ENCODE results near the gene SPINK6. TPM values are rescaled to one million over a fixed set of nuclear protein-coding genes. Genes with fewer than 3 reads are reported as not detected.

The SPINK6 gene, protein sequence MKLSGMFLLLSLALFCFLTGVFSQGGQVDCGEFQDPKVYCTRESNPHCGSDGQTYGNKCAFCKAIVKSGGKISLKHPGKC
- total RNA-seq, result not detected

DNA sequence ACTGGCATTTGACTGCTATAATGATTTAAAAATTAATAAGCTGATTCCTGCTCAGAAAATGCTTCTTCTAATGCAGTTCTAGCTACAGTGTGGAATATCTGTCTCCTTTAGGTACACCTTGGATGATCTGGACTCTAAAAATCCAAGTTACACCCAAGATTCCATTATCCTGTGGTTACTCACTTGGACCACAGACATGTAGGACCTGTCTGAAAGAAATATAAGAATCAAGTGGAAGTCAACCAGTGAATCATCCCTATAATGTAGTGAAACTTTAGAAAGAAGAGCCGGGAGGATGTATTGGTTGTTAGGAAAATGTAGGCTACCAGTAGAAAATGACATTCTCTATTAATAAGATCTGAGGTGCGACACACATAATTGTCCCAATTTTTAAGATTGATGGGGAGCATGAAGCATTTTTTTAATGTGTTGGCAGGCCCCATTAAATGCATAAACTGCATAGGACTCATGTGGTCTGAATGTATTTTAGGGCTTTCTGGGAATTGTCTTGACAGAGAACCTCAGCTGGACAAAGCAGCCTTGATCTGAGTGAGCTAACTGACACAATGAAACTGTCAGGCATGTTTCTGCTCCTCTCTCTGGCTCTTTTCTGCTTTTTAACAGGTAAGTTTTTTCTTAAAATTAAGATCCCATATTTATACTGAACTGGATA lies at the start of gene SPINK6:
Gene SPINK6 (plus strand): TSS at position 512 of the 673 bp plus-strand sequence. CDS start 55 bp downstream, at position 567.
- ATAC-seq (no peak), DNase-seq (ENCODE audit: low spot score) (no peak)

DNA sequence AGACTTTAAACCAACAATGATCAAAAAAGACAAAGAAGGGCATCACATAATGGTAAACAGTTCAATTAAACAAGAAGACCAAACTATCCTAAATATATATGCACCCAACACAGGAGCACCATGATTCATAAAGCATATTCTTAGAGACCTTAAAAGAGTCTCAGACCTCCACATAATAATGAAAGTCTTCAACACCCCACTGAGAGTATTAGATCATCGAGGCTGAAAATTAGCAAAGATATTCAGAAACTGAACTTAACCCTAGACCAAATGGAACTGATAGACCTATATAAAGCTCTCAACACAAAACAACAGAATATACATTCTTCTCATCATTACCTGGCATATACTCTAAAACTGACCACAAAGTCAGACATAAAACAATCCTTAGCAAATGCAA lies 46.2 kb upstream of the SPINK6 start:
- no peaks in the 10 kb centered on the region for H3K4me1 Mint-ChIP-seq (ENCODE audit: low read depth in 2 of 2)
- ATAC-seq, result no peak
- no peak overlapping the region for H3K4me3 Mint-ChIP-seq
- H3K27ac Mint-ChIP-seq, result no peak overlapping the region
- no peaks in the 10 kb centered on the region for H3K36me3 Mint-ChIP-seq
- H3K27me3 Mint-ChIP-seq, result peaks cover 0 to 19% of the 10 kb centered on the region in 2 donors
- H3K9me3 Mint-ChIP-seq, result no peaks in the 10 kb centered on the region
- no peak for DNase-seq (ENCODE audit: low spot score)

More for the DNA sequence above, at the start of gene SPINK6:
- Mint-ChIP-seq H3K4me3 (no peak within 1 kb of the TSS), H3K36me3 (no peaks in the 10 kb centered on the region), H3K4me1 (ENCODE audit: low read depth in 2 of 2) (peaks cover 6 to 7% of the 10 kb centered on the region in 2 donors), H3K27ac (peak within 1 kb of the TSS in 1 of 2 donors; percentile 63), H3K9me3 (peaks cover 3% of the 10 kb centered on the region), H3K27me3 (peaks cover 4 to 17% of the 10 kb centered on the region in 2 donors)

DNA sequence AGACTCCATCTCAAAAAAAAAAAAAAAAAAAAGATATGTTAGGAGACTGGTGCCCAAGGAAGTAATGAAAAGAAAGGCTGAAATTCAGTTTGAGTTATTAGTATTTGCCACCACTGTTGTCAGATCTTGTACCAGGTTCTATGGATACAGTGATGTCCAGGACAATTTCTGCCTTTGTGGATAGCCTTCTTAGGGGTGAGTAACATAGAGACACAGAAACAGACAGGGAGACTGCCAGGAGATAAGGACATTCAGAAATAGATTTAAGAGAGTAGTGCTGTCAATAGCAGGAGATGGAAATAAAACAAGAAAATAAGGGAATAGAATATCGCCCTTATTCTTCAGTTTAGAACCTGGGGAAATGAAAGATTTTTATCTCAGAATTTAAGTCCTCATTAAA lies 40.8 kb upstream of the SPINK6 start:
- DNase-seq (ENCODE audit: low spot score) (no peak), ATAC-seq (no peak)
- Mint-ChIP-seq H3K36me3 (no peaks in the 10 kb centered on the region), H3K27me3 (peaks cover 0 to 3% of the 10 kb centered on the region in 2 donors), H3K4me1 (ENCODE audit: low read depth in 2 of 2) (no peaks in the 10 kb centered on the region), H3K4me3 (no peak overlapping the region), H3K9me3 (no peaks in the 10 kb centered on the region), H3K27ac (no peak overlapping the region)

DNA sequence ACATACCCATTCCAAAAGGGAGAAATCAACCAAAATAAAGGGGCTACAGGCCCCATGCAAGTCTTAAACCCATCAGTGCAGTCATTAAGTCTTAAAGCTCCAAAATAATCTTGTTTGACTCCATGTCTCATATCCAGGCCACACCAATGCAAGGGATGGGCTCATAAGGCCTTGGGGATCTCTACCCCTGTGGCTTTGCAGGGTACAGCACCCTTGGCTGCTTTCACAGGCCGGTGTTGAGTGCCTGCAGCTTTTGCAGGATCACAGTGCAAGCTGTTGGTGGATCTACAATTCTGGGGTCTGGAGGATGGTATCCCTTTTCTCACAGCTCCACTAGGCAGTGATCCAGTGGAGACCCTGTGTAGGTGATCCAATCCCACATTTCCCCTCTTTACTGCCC lies 39.5 kb upstream of the SPINK6 start:
- Mint-ChIP-seq H3K27ac (no peak overlapping the region), H3K4me1 (ENCODE audit: low read depth in 2 of 2) (no peaks in the 10 kb centered on the region), H3K36me3 (no peaks in the 10 kb centered on the region), H3K4me3 (no peak overlapping the region), H3K9me3 (no peaks in the 10 kb centered on the region), H3K27me3 (peaks cover 2 to 3% of the 10 kb centered on the region in 2 donors)
- ATAC-seq (no peak), DNase-seq (ENCODE audit: low spot score) (no peak)

DNA sequence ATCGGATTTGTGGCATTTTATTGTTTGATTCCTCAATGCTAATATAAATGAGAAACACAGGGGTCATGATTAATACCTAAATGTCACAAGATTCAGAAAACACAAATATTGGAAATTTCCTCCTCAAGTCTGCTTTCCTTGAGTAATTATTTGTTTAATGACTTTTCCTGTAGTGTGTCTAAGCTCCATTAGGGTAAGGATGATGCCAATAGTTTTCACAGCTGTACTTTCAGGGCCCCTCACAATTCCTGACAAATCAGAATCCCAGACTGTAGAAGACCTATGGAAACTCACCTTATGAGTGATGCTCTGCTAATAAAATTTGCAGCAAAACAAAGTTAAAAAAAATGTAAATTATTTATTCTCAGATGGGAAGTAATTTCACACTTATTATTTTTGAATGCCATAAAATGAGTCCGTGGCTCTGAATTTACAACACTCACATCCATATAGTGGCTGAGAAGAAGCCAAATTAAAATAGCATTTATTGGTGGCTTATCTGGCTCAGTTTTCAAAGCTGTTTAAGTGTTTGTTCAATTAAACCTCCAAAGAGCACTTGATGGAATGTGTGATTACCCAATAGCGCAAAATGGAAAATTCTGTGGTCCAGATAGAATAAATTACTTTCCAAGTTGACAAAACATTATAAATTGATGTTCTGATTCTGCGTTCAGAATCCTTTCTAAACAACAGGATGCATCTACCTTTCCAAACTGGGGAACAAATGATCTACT lies 36.1 kb upstream of the SPINK6 start:
- DNase-seq (ENCODE audit: low spot score) (no peak), ATAC-seq (no peak)
- H3K27me3 Mint-ChIP-seq, result peaks cover 5 to 7% of the 10 kb centered on the region in 2 donors
- no peak overlapping the region for H3K27ac Mint-ChIP-seq
- H3K4me1 Mint-ChIP-seq (ENCODE audit: low read depth in 2 of 2), result no peaks in the 10 kb centered on the region
- H3K36me3 Mint-ChIP-seq, result no peaks in the 10 kb centered on the region
- H3K9me3 Mint-ChIP-seq, result no peaks in the 10 kb centered on the region
- no peak overlapping the region for H3K4me3 Mint-ChIP-seq

DNA sequence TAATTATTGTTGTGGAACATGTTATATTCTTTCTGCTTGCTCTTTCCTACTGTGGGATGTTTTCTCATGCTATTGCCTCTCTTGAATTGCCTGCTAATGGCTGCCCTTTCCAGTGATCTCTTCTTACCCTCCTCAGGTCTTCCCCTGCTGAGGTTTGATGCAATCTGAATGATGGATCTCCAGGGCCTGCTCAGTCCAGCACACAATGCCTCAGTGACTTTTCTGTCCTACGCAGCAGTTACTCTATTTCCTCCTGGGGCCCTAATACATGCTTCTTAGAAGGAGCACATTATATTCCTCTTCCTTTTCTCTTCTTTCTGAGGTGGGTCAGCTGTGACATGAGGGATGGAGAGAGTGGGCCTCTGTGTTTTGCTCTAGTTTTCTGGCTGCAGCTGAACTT lies 34.6 kb upstream of the SPINK6 start, which contains the start of gene SPINK14:
Gene SPINK14 (plus strand): TSS at position 301 of the 400 bp plus-strand sequence. CDS start 1,187 bp downstream, outside the sequence.
- DNase-seq (ENCODE audit: low spot score) (no peak), ATAC-seq (no peak)
- no peaks in the 10 kb centered on the region for H3K36me3 Mint-ChIP-seq
- H3K4me1 Mint-ChIP-seq (ENCODE audit: low read depth in 2 of 2), result no peaks in the 10 kb centered on the region
- no peaks in the 10 kb centered on the region for H3K9me3 Mint-ChIP-seq
- H3K4me3 Mint-ChIP-seq, result no peak within 1 kb of the TSS
- peaks cover 9 to 16% of the 10 kb centered on the region in 2 donors for H3K27me3 Mint-ChIP-seq
- H3K27ac Mint-ChIP-seq, result no peak within 1 kb of the TSS

DNA sequence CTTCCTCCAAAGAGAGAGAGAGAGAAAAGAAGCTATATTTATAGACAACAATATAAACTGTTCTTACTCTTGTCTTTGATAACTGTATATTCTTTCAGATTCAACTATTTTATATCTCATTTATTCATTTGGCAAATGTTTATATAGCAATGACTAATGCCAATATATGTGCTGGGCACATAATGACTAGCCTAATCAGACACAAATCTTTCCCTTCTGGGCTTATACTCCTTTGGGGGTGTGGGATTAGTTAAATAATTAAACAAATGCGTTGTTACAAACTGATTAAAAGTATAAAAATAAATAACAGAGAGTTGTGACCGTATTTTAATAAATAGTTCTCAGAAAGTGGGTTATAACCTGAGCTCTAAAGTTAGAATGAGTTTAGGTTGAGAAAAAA lies 30.5 kb upstream of the SPINK6 start:
- no peak overlapping the region for H3K4me3 Mint-ChIP-seq
- peaks cover 16 to 41% of the 10 kb centered on the region in 2 donors for H3K27me3 Mint-ChIP-seq
- H3K36me3 Mint-ChIP-seq, result no peaks in the 10 kb centered on the region
- H3K9me3 Mint-ChIP-seq, result no peaks in the 10 kb centered on the region
- H3K4me1 Mint-ChIP-seq (ENCODE audit: low read depth in 2 of 2), result no peaks in the 10 kb centered on the region
- ATAC-seq (no peak), DNase-seq (ENCODE audit: low spot score) (no peak)
- no peak overlapping the region for H3K27ac Mint-ChIP-seq

DNA sequence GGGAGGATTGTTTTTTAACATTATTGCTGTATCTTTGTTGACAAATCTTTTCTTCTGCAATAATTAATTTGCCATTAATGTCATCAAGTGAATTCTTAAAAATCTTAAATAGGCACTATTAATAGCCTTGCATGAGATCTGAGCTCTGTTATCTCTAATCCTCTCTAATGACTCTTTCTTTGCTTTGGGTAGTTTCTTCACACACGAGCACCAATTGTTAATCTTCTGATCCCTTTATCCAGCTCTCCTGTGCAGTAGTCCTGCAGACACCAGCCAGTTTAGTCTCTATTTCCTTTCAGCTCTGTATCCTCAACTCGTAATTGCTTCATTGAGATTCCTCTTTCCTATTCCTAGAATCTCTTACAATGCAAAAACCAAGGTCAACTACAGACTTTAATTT lies 26.4 kb upstream of the SPINK6 start:
- ATAC-seq (no peak), DNase-seq (ENCODE audit: low spot score) (no peak)
- H3K27me3 Mint-ChIP-seq, result peaks cover 15 to 48% of the 10 kb centered on the region in 2 donors
- no peaks in the 10 kb centered on the region for H3K9me3 Mint-ChIP-seq
- peaks cover 0 to 2% of the 10 kb centered on the region in 2 donors for H3K4me1 Mint-ChIP-seq (ENCODE audit: low read depth in 2 of 2)
- no peak overlapping the region for H3K4me3 Mint-ChIP-seq
- H3K36me3 Mint-ChIP-seq, result no peaks in the 10 kb centered on the region
- H3K27ac Mint-ChIP-seq, result no peak overlapping the region

DNA sequence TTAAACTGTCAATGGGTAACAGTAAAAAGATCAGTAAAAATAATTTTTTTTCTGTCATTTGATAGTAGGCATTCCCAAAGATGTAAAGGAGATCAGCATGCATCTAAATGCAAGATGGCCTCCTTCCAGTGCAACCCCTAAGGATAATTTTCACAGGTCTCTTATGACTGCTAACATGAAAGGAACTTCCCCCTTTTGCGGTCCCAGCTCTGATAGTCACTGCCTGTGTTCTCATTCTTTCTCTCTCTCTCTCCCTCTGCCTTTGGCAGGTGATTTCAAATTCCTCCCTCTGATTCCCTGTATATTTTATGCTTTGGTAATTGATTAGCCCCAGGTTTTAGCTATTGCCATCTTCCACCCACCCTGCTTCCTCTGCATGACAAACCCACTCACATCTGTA lies 25.6 kb upstream of the SPINK6 start:
- peaks cover 0 to 2% of the 10 kb centered on the region in 2 donors for H3K4me1 Mint-ChIP-seq (ENCODE audit: low read depth in 2 of 2)
- no peak overlapping the region for H3K4me3 Mint-ChIP-seq

DNA sequence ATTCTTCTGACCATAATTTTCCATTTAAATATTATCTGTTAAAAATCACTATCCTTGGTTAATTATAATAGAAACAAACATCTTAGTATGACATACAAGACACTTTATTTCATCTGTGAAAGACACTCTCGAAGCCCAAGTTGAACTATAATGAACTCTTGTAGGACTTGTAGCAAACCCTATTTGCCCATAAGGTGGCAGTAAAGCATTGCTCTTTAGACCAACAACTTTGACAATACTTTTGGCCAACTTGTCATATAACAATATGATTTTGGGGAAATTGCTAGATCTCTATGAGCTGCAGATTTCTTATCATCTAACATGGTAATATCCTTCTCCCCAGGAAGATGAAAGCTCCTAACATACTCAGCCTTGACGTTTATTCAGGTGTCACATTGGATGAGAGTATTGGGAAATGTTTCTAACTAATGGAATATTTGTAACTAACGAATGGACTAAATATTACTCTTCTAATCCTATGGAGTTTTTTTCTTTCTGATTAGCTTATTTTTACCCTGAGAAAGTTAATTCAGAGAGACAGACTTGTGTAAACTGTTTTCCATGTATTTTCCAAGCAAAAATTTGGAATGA lies 23.5 kb upstream of the SPINK6 start:
- DNase-seq (ENCODE audit: low spot score) (no peak), ATAC-seq (peak; percentile 68 to 76)
- Mint-ChIP-seq H3K9me3 (no peaks in the 10 kb centered on the region), H3K36me3 (no peaks in the 10 kb centered on the region), H3K4me1 (ENCODE audit: low read depth in 2 of 2) (peaks cover 0 to 2% of the 10 kb centered on the region in 2 donors), H3K27ac (no peak overlapping the region), H3K27me3 (peaks cover 11 to 35% of the 10 kb centered on the region in 2 donors), H3K4me3 (no peak overlapping the region)

More for the DNA sequence above, 25.6 kb upstream of the SPINK6 start:
- DNase-seq (ENCODE audit: low spot score) (no peak), ATAC-seq (no peak)
- no peak overlapping the region for H3K27ac Mint-ChIP-seq
- peaks cover 15 to 52% of the 10 kb centered on the region in 2 donors for H3K27me3 Mint-ChIP-seq
- H3K36me3 Mint-ChIP-seq, result no peaks in the 10 kb centered on the region
- no peaks in the 10 kb centered on the region for H3K9me3 Mint-ChIP-seq

DNA sequence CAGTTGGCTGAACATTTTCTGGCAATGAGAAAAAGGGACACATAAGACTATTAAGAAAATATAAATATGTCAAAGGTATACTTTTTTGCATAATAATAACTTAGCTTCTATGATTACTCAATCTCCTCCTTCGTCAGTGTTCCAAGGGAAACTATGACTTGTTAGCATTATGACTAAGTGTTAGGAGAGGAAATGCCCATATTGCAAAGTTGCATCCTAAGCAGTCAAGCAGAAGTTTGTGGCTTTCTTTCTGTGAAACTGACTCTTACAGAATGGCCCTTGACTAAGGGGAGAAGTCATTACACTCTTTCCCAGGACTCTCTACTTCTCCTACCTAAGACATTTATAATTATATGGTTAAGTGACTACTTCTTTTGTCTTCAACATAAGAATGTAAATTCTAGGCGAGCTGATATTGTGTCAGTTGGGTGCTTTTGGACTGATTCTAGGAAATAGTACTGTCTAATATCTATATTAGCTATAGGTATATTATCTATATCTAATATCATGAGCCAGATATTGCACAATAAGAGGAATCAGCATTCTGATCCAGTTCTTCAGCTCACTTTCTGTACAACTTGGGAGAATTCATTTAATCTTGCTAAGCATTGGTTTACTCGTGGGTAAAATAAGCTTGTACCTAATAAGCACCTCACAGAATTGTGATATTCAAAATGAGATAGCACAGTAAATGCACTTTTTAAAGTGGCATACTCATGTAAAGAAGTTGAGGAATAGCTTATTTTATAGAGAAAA lies 16.4 kb upstream of the SPINK6 start:
- DNase-seq (ENCODE audit: low spot score) (peak; percentile 71), ATAC-seq (peak; percentile 98 to 99)
- peaks cover 0 to 30% of the 10 kb centered on the region in 2 donors for H3K27me3 Mint-ChIP-seq
- peak overlapping the region; percentile 41 for H3K4me3 Mint-ChIP-seq
- peaks cover 9 to 12% of the 10 kb centered on the region in 2 donors for H3K4me1 Mint-ChIP-seq (ENCODE audit: low read depth in 2 of 2)
- H3K27ac Mint-ChIP-seq, result peak overlapping the region; percentile 56 to 87
- H3K9me3 Mint-ChIP-seq, result no peaks in the 10 kb centered on the region
- H3K36me3 Mint-ChIP-seq, result peaks cover 17% of the 10 kb centered on the region

DNA sequence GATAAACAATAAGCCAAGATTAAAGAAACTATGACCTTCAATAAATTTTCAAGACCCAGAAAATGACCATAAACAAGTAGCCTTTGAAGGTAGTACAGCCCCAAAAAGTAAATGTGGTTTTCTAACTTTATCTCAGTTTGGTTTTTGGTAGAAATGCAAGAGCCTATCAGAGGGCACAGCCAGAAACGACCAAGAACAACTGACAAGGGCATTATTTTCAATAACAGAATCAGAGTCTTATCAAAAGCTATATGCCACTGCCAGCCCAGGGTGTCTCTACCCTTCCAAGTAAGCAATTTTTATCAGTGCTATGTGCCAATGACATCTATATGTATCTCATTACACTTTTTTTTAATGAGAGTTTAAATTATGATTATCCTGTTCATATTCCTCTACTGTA lies 11.8 kb upstream of the SPINK6 start:
- Mint-ChIP-seq H3K27me3 (peaks cover 0 to 27% of the 10 kb centered on the region in 2 donors), H3K4me3 (no peak overlapping the region), H3K9me3 (no peaks in the 10 kb centered on the region), H3K36me3 (peaks cover 7% of the 10 kb centered on the region), H3K4me1 (ENCODE audit: low read depth in 2 of 2) (peaks cover 12 to 16% of the 10 kb centered on the region in 2 donors), H3K27ac (peak overlapping the region in 1 of 2 donors; percentile 82)
- ATAC-seq (no peak), DNase-seq (ENCODE audit: low spot score) (no peak)

DNA sequence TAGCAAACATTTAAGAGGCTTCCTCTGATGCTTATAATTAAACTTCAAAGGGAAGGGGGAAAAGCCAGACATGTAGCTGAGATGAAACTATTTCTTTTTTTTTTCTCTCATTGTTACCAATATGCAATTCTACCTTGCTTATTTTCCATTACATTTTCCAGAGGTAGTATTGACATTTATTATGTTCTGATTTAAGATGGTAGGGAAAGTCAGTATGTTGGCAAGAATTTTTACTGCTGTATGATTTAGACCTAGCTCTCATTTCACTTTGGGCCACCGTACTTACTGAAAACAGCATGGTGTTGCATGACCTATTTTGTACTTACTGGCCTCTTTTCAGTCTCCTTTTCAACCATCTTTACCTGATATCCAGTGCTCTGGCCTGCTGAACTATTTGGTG lies 9.6 kb upstream of the SPINK6 start:
- Mint-ChIP-seq H3K36me3 (no peaks in the 10 kb centered on the region), H3K4me1 (ENCODE audit: low read depth in 2 of 2) (peaks cover 5 to 10% of the 10 kb centered on the region in 2 donors), H3K27me3 (peaks cover 0 to 24% of the 10 kb centered on the region in 2 donors), H3K27ac (no peak overlapping the region), H3K9me3 (no peaks in the 10 kb centered on the region), H3K4me3 (no peak overlapping the region)
- ATAC-seq, result no peak
- DNase-seq (ENCODE audit: low spot score), result no peak

Measured in natural killer cell treated with Interleukin-12 subunit alpha and Interleukin-12 subunit beta and Interleukin-15 and Interleukin-18, amount 100 ng/mL, for 72 hours (primary cell).